AG04449 (cell line): ENCODE measurements around the gene GPC5.

Experiments used
- CTCF ChIA-PET: fragments of 350-600 bp; formaldehyde crosslinking; extraction: SDS; loops from one replicate; lab custom pipeline; 2021; ENCODE audit warnings: antibody characterized with exemption; lab: Yijun Ruan, JAX
- POLR2A ChIA-PET: fragments of 400-600, 350-600 bp; formaldehyde crosslinking; extraction: SDS; loops from one replicate; lab custom pipeline; 2020; ENCODE audit warnings: antibody characterized with exemption, inconsistent platforms; lab: Yijun Ruan, JAX
- DNase-seq: peaks from one replicate; pipeline ENCODE4 v3.0.0-alpha.2; 2010; ENCODE audit warnings: low read depth, low spot score
- H3K4me3 ChIP-seq: 2 replicates; pipeline ENCODE4 v1.5.1; 2011; ENCODE audit warnings: low read depth, mild to moderate bottlenecking, control low read depth, low read length
- CTCF ChIP-seq: IDR thresholded peaks from one replicate; pipeline ENCODE4 v1.5.1; 2011; ENCODE audit warnings: mild to moderate bottlenecking, moderate library complexity, low read length, control low read depth, inconsistent platforms; ENCODE audit not compliant: insufficient read depth; ENCODE audit errors: missing control alignments

GPC5 gene

DNA sequence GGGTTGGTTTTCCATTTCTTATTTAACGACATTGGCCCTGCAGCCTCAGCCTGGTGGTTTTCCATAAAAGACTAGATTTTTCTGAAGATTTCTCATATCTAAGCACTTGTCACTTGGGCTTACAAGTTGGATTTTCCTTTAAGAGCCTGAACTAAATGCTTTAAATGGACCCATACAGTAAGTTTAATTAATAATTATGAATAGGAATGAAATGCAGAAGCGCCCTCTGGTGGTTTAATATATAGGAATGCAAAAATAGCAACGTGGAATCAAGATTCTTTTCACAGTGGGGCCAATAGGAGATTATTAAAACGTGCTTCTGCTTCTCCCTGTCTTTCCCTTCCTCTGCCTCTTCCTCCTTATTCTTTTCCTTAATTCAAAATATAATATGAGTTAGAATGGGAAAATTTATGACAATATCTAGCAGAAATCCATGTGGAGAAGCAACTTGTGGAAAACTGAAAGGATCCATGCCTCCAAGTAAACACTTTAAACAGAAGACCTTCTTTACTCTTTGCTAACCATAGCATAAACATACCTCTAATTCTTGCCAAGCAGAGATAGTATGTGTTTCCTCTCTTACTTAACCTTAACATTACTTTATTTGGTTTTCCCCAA, 324.0 kb downstream of the GPC5 start:
- no peak for DNase-seq
- POLR2A ChIA-PET = no interaction called here
- no peak for TF ChIP-seq CTCF
- H3K4me3 ChIP-seq = no peak overlapping the region
- CTCF ChIA-PET = interaction anchor here (0.9 kb wide), 1 partner anchor 13 kb away, joined by 3 read pairs; no protein-coding TSS in a partner anchor

DNA sequence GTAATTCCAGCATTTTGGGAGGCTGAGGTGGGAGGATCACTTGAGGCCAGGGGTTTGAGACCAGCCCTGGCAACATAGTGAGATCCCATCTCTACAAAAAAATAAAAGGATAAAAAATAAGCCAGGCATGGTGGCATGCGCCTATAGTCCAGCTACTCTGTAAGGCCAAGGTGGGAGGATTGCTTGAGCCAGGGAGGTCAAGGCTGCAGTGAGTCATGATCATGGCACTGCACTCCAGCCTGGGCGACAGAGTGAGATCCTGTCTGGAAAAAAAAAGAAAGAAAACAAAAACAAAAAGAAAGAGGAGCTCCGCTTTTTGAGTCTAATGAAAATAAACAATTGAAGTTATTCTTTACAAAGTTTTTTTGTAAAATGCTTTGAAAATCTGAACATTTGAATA, 326.2 kb downstream of the GPC5 start:
- no peak overlapping the region for H3K4me3 ChIP-seq
- POLR2A ChIA-PET = no interaction called here
- CTCF ChIA-PET = no interaction called here
- no peak for DNase-seq
- TF ChIP-seq CTCF = no peak

- H3K4me3 ChIP-seq = no peak overlapping the region
- TF ChIP-seq CTCF = no peak
- POLR2A ChIA-PET = no interaction called here
- CTCF ChIA-PET = no interaction called here
- DNase-seq = no peak
Observed at GRCh38 chr13:91725646-91726045, 327.2 kb downstream of the GPC5 start.

- no peak for DNase-seq
- ChIA-PET CTCF (no interaction called here), POLR2A (no interaction called here)
- no peak overlapping the region for H3K4me3 ChIP-seq
- no peak for TF ChIP-seq CTCF
Observed at GRCh38 chr13:91726671-91727070, 328.2 kb downstream of the GPC5 start.

DNA sequence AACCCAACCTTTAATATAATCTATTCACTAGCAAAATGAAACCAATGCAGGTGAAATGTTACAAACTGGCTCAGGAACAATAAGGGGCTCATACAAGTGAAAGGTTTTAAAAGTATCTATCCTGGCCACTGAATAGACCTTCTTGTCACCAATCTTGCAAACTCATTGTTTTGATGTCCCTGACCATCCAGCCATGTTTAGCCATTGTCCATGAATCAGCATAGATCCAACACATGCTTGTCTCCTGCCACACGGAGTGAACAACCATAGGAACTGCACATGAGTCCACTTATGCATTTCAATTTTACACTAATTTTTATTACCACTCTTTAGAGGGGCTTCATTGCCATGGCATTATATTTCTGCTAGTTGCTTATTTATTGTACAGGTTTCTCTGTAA, 331.4 kb downstream of the GPC5 start:
- no peak for TF ChIP-seq CTCF
- CTCF ChIA-PET = no interaction called here
- POLR2A ChIA-PET = no interaction called here
- no peak overlapping the region for H3K4me3 ChIP-seq
- no peak for DNase-seq

GRCh38 chr13:91739751-91740150, 341.3 kb downstream of the GPC5 start:
- TF ChIP-seq CTCF = no peak
- ChIA-PET POLR2A (no interaction called here), CTCF (no interaction called here)
- no peak for DNase-seq
- no peak overlapping the region for H3K4me3 ChIP-seq
